ENCODE measurements around the gene KRTAP10-11.
"Not testable (repeated sequence)": the region's sequence is repeated elsewhere in the genome, so short reads cannot be mapped to it uniquely, and the experiment has no call there.

Gene KRTAP10-11

GRCh38 chr21:44667612-44668011 lies 21.4 kb downstream of the KRTAP10-11 start:
- no peak for DNase-seq

GRCh38 chr21:44670642-44671432 lies 24.6 kb downstream of the KRTAP10-11 start:
- no peak for DNase-seq

GRCh38 chr21:44671911-44672310 lies 25.7 kb downstream of the KRTAP10-11 start:
- no peak for DNase-seq

GRCh38 chr21:44677881-44678280 lies 31.7 kb downstream of the KRTAP10-11 start:
- DNase-seq = no peak

DNA sequence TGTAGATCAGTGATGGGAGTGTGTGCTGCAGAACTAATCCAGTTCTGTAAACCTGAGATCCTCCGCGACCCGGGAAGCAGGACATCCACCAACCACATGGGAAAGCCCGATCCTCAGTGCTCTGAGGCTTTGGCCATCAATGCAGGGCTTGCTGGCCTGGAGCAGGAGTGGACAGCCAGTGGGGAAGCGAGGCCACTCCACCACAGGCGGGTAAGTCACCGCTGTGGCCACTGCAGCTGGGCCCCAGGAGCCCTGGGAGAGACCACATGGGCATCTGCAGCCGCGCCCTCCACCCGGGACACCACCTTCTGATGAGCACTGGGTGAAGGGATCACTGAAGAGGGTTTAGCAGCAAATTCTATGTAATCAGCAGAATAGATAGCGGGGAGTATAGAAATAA lies 34.9 kb downstream of the KRTAP10-11 start:
- DNase-seq = no peak

GRCh38 chr21:44681861-44682579 lies 35.8 kb downstream of the KRTAP10-11 start, which contains the start of gene KRTAP12-1:
Gene KRTAP12-1 (minus strand): TSS chr21:44682163. CDS start chr21:44682123, 40 bp downstream.
- no peak for DNase-seq

GRCh38 chr21:44682580-44683151 lies 36.5 kb downstream of the KRTAP10-11 start:
- DNase-seq = no peak

GRCh38 chr21:44684077-44684476 lies 37.9 kb downstream of the KRTAP10-11 start:
- no peak for DNase-seq

- no peak for DNase-seq
Observed at GRCh38 chr21:44684483-44684882, 38.3 kb downstream of the KRTAP10-11 start.

DNA sequence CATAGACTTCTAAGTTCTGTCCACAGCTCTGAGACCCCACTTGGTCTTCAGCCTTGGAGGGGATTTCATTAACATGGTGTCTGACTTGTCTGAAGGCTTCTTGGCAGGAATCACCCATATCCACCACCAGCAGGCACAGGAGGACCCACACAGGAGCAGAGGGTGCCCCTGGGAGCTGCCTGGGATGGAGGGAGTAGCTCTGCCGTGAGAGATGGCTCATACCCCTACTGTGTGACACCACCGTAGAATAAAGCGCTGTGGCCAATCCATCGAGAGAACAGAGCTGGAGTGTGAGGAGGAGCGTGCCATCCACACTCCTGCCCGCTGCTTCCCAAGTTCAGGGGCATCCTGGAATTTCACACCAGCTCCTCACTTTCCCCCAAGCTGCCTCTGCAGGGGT lies 38.8 kb downstream of the KRTAP10-11 start:
- not testable (repeated sequence) for DNase-seq

DNA sequence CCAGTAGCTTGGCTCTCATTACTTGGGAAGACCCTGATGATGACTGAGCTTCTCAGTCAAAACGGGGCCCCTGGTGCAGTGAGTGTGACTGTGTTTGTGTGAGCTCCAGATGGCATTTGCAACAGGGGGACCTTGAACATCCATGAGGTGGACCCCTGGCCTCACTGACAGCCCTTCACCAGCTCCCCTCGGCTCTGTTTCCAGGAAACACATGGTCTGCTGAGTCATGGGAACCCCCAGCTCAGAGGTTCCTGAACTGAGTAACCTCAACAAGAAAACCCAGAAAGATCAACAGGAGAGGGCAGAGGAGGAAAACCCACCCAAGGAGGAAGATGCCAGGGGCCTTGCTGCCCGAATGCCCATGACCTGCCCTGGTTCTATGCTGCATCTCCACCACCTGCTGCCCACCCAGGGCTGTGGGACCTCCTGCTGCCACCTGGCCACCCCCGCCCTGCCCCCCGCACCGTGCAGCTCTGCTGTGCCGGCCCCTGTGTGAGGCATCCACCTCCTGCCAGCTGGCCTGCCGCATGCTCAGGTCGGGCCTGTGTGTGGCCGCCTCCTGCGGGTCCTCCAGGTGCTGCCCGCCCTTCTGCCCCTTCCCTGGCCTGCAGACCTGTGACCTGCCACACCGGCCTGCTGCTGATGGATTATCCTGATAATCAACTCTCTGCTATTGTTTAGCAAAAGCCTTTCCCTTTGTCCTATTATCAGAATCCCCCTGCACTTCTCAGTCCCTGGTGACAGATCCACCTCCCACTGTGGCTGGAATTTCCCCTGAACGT lies 40.0 kb downstream of the KRTAP10-11 start:
- DNase-seq = no peak

- no peak for DNase-seq
Observed at GRCh38 chr21:44686843-44687561, 40.8 kb downstream of the KRTAP10-11 start.

GRCh38 chr21:44687671-44688070 lies 41.5 kb downstream of the KRTAP10-11 start:
- DNase-seq = no peak

DNA sequence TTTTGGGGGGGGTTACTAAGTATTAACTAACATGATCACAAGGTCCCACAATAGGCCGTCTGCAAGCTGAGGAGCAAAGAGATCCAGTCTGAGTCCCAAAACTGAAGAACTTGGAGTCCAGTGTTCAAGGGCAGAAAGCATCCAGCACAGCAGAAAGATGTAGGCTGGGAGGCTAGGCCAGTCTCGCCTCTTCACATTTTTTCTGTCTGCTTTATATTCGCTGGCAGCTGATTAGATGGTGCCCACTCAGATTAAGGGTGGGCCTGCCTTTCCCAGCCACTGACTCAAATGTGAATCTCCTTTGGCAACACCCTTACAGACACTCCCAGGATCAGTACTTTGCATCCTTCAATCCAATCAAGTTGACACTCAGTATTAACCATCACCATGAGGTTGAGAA lies 43.5 kb downstream of the KRTAP10-11 start:
- not testable (repeated sequence) for DNase-seq

DNA sequence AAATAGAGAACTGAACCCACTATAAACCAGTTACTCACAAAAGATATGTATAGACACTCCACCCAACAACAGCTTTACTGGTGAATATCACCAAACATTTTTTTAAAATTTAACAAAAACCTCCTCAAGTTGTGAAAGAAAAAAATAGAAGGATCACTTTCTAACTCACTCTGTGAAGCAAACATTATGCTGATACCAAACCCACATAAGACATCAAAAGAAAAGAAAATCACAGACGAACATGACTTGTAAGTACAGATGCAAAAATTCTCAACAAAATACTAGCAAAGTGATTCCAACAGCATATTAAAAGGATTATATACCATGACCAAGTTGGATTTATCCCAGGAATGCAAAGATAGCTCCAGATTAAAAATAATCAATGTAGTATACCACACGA lies 45.5 kb downstream of the KRTAP10-11 start:
- no peak for DNase-seq

GRCh38 chr21:44692798-44693512 lies 46.7 kb downstream of the KRTAP10-11 start:
- DNase-seq = no peak

GRCh38 chr21:44694776-44695175 lies 48.6 kb downstream of the KRTAP10-11 start:
- DNase-seq = no peak

GRCh38 chr21:44695184-44695583 lies 49.0 kb downstream of the KRTAP10-11 start:
- DNase-seq = no peak

- no peak for DNase-seq
Observed at GRCh38 chr21:44695641-44696040, 49.4 kb downstream of the KRTAP10-11 start.

DNA sequence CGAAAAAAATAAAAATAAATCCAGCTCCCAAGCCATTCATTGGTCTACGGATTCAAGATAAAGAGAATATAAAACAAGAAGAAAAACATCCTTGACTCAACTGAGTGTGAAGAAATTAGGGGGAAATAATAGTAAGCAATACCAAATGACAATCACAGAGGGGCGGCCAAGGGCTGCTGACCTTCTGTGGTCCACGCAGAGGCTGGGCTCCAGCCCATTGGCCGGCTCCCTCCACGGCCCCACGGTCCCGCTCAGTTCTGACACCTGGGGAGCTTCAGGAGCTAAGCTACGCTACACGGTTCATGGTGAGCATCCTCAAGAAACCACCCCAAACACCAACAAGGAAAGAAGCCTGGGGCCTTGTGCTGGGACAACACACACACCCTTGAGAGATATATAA lies 50.4 kb downstream of the KRTAP10-11 start:
- DNase-seq = no peak

Data from NCI-H446 (cell line).